HTR-8/SVneo (cell line): Measurements from ENCODE around the gene MFNG.

Experiments used
- DNase-seq: peaks from one replicate; pipeline ENCODE4 v3.0.0; 2011; ENCODE audit warnings: low spot score, mixed read lengths; ENCODE audit not compliant: insufficient read length
- FAIRE-seq: peaks from 2 replicates; lab custom pipeline; 2011; peaks lifted over from hg19 to GRCh38; lab: Jason Lieb, UNC

The MFNG gene

GRCh38 chr22:37515901-37516300, 29.7 kb upstream of the MFNG start:
- DNase-seq: no peak
- FAIRE-seq: no peak

- DNase-seq: no peak
- no peak for FAIRE-seq
Observed at GRCh38 chr22:37514526-37515051, 28.4 kb upstream of the MFNG start.

GRCh38 chr22:37511395-37512104, 25.4 kb upstream of the MFNG start:
- no peak for FAIRE-seq

GRCh38 chr22:37510091-37510490, 23.9 kb upstream of the MFNG start:
- no peak for DNase-seq
- FAIRE-seq: no peak

More at GRCh38 chr22:37511395-37512104, 25.4 kb upstream of the MFNG start:
- no peak for DNase-seq

GRCh38 chr22:37509059-37509860, 23.1 kb upstream of the MFNG start:
- no peak for DNase-seq
- FAIRE-seq: no peak

GRCh38 chr22:37508431-37508992, 22.3 kb upstream of the MFNG start:
- DNase-seq (no peak), FAIRE-seq (no peak)

GRCh38 chr22:37507731-37508130, 21.5 kb upstream of the MFNG start:
- FAIRE-seq (no peak), DNase-seq (no peak)

GRCh38 chr22:37505989-37506388, 19.8 kb upstream of the MFNG start:
- no peak for DNase-seq
- no peak for FAIRE-seq

GRCh38 chr22:37505565-37505964, 19.4 kb upstream of the MFNG start:
- DNase-seq (no peak), FAIRE-seq (no peak)

GRCh38 chr22:37504964-37505363, 18.8 kb upstream of the MFNG start:
- FAIRE-seq: no peak
- DNase-seq: no peak

- no peak for DNase-seq
- no peak for FAIRE-seq
Observed at GRCh38 chr22:37503850-37504249, 17.7 kb upstream of the MFNG start.

GRCh38 chr22:37503183-37503683, 17.0 kb upstream of the MFNG start:
- no peak for FAIRE-seq
- DNase-seq: no peak

- DNase-seq: no peak
- no peak for FAIRE-seq
Observed at GRCh38 chr22:37502342-37503182, 16.4 kb upstream of the MFNG start.

GRCh38 chr22:37501610-37502341, 15.6 kb upstream of the MFNG start:
- FAIRE-seq: no peak
- DNase-seq: no peak

- DNase-seq (no peak), FAIRE-seq (no peak)
Observed at GRCh38 chr22:37500745-37501609, 14.8 kb upstream of the MFNG start.

- FAIRE-seq (no peak), DNase-seq (no peak)
Observed at GRCh38 chr22:37499789-37500540, 13.8 kb upstream of the MFNG start.

GRCh38 chr22:37499027-37499707, 13.0 kb upstream of the MFNG start:
- FAIRE-seq (no peak), DNase-seq (no peak)
